Right renal pelvis (tissue), 4 donors: ENCODE results near the gene TACC3. TPM values are rescaled to one million over a fixed set of nuclear protein-coding genes. Genes with fewer than 3 reads are reported as not detected.
"Not testable (repeated sequence)": the region's sequence is repeated elsewhere in the genome, so short reads cannot be mapped to it uniquely, and the experiment has no call there.

Experiments
- DNase-seq, 4 donors: peaks; one replicate each; pipeline ENCODE4 v3.0.0-alpha.2; 2013; ENCODE audit warnings: low read depth in 4 of 4, low spot score in 3 of 4, missing footprints in 1 of 4
- polyA plus RNA-seq, 4 donors: library from polyadenylated mRNA; unstranded; fragments of 120-200 nt; gene quantifications; one replicate each; pipeline ENCODE4 v1.2.1, GENCODE V29; 2013; ENCODE audit not compliant: insufficient read length in 4 of 4

TACC3 gene
- polyA plus RNA-seq, 4 donors = 37.1 to 45.6 (median 41.3) TPM

DNA sequence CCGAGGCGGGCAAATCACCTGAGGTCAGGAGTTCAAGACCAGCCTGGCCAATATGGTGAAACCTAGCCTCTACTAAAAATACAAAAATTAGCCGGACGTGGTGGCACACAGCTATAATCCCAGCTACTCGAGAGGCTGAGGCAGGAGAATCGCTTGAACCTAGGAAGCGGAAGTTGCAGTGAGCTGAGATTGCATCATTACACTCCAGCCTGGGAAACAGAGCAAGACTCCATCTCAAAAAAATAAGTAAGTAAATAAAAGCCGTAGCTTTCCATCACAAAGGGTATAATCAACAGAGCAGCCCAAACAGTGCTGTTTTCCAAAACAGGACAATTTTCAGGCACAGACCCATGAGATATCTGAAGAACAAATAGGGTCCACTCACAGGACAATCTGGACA, 19.6 kb upstream of the TACC3 start:
- DNase-seq = not testable (repeated sequence)

DNA sequence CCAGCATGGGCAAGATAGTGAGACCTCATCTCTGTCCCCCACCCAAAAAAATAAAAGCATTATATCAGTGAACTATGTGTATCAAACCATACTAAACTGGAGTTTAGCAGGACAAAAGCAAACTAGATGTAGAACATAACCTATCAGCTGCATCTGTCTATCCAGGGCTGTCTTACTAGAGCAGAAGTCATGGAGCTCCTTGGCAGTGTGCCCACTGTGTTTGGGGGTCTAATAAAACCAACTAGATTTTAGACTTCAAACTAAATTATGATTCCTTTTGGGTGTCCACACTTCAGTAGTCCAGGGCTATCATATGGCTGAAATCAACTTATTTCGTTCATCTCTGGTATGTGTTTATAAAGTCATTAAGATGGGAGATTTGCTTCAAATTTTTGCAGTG, 17.5 kb upstream of the TACC3 start:
- DNase-seq = no peak

DNA sequence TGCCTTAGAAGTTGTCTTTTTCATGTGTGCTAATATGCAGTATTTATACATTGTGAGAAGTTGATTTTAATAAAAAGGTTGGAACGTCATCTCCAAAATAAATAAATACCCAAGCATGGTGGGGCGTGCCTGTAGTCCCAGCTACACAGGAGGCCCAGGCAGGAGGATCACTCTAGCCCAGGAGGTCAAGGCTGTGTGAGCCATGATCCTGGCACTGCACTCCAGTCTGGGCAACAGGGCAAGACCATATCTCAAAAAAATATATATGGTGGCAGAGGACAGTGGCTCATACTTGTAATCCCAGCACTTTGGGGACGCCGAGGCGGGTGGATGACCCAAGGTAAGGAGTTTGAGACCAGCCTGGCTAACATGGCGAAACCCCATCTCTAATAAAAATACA, 15.6 kb upstream of the TACC3 start:
- no peak for DNase-seq

DNA sequence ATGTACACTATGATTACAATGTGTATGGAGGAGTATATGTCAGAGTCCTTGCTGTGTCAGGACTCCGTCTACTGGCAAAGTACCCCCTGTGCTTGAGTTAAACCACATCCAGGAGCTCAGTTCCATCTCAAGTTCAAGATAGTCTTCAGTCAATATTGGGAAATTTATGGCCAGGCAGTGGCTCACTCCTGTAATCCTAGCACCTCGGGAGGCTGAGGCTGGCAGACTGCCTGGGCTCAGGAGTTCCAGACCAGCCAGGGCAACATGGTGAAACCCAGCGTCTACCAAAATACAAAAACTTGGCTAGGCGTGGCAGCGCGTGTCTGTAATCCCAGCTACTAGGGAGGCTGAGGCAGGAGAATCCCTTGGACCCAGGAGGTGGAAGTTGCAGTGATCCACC, 15.0 kb upstream of the TACC3 start:
- no peak for DNase-seq

DNA sequence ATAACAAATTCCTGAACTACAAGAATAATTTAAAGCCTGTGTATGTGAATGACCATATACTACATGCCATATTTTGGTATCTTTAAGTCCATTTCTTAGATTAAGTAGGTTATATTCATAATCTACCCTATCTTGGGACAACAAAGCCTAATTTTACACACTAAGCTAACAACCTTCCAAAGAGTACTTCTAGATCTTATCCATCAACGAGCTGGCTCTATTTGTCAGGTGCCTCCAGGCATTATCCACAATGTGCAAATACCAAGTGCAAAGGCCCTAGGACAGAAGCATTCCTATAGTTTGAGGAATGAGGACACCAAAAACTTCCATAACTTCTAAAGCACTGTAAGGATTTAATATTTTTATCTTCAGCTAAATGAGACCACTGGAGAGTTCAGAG, 12.7 kb upstream of the TACC3 start:
- DNase-seq = no peak

DNA sequence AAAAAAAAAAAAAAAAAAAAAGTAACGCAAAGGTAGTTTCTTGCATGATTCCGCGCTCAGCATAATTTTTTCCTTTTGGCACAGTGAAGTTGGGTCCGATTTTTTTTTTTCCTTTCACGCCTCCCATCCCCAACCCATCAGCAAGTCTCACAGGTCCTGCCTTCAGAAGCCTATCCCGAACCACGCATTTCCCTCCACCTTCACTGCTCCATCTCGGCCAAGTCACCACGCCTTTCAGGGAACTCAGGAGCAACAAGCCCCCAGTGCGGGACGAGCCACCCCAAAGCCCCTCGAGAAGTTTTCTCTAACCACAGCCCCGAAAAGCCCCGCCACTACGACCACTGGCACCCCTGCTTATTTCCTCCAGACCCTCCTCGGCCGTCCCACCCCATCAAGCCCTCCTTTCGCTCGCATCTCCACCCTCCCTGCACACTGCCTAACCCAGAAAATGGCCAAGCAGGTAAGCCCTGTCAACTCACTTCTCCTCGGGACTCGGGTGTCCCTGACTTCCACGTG, 10.2 kb upstream of the TACC3 start:
- no peak for DNase-seq

DNA sequence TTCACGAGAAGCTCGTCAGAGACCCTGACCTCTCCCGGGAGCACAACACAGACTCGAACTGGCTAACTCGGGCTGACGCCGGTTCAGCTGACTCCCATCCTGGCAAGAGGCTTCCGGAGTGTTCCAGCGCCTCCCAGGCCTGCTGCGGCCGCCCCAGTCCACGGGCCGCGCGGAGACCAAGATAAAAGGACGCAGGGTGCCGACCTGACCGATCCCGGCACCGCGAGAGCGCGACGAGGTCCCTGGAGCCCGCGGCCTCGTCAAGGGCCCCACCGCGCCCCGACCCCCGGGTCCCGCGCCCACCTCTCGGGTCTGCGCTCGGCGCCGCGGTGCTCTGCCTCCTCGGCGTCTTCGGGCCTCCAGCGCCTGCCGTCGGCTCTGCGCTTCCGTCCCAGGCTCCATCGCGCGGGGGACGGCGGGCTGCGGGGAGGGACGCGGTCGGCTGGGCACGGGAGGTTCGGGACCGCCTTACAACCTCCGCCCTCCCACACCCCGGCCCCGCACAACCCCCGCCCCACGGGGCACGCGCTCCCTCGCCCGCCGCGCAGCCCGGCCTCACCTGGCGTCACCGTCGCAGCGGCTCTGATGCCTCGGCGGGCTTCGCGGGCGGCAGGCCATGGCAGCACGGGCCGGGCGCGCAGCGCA, 9.6 kb upstream of the TACC3 start:
- no peak for DNase-seq

DNA sequence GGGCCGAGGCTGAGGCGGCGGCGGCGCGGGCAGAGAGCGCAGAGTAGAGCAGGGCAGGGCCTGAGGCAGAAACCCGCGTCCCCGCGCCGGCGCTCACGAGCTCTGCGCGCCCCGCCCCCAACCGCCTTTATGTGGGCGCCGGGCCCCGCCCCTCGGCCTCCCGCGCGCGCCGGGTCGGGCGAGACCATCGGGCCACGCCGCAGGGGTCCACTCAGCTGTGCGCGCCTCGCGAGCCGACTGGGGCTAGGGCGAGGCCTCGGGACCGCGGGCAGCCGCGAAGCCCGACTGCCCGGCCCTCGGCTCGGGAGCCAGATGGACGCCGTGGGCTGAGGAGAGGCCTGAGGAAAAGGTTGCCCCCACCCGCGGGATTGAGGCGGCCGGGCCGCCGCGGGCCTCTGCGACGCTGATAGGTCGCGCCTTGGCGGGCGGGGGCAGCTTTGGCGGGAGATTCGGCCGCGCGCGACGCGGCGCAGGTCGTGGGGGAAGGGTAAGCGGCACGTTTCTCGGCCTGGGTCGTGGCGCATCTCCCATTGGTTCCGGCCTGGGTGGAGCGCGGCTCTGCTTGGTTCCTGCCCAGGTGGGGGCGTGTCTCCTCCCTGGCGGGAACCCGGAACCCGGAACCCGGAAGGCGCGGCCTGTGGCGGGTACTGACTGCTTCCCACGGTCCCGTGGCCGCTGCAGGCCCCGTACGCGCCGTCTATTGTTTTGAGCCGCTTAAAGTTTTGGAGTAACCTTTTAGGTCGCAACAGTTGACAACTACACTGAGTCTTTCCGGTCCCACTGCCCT, 8.9 kb upstream of the TACC3 start, which contains the start of gene SLBP:
TSS of gene SLBP (minus strand) at position 104 of the 787 bp plus-strand sequence. CDS start 131 bp downstream, outside the sequence.
- DNase-seq = peak; percentile 79 to 86 (median 82)

DNA sequence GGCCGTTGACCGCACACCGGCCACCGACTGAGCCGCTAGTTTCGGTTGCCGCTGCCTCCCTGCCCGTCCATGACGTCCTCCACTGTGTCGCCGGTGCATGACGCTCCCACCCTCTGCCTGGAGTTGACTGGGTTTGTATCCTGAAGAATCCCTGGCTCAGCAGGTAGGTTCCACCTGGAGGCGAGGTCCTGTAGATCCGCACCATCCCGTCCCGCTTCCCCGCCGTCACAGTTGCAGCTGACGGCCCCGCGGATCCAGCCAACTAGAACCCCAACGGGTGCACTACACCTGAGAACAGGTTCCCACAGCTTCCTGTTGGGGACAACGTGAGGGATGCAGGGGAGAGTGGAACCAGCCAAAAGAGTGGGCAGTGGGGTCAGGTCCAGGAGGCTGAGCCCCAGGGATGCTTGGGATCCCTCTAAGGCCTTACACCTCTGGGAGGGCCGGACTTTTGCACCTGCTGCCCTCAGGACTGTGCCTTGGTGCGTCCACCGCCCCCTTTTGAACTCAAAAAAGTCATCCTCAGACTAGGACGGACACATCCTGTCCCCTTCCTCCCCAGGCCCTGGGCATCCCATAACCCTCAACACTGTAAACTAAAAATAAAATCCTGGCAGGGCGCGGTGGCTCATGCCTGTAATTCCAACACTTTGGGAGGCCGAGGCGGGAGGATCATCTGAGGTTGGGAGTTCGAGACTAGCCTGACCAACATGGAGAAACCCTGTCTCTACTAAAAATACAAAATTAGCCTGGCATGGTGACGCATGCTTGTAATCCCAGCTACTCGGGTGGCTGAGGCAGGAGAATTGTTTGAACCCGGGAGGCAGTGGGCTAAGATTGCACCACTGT, 8.1 kb upstream of the TACC3 start:
- DNase-seq = no peak

DNA sequence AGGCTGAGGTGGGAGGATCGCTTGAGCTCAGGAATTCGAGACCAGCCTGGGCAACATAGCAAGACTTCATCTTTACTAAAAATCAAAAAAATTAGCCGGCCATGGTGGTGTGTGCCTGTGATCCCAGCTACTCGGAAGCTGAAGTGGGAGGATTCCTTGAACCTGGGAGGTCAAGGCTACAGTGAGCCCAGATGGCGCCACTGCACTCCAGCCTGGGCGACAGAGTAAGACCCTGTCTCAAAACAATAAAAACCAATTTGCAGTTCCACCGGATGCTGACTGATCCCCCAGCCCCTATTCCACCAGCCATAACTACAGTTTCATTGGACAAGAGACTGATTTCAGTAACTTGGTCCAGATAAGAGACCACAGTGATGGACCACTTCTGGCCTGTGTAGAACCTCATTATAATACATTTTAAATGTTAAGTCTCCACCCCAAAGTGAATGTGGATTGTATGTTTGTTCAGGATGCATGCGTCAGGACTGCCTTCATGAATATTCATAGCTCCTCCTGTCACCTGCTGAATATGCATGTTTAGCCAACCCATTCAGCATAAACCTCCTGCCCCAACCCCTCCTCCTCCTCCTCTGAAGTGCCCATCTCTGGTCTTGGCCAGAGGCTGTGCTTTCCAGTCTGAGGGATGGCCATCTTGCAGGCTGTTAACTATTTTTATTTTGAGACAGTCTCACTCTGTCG, 6.9 kb upstream of the TACC3 start:
- no peak for DNase-seq

DNA sequence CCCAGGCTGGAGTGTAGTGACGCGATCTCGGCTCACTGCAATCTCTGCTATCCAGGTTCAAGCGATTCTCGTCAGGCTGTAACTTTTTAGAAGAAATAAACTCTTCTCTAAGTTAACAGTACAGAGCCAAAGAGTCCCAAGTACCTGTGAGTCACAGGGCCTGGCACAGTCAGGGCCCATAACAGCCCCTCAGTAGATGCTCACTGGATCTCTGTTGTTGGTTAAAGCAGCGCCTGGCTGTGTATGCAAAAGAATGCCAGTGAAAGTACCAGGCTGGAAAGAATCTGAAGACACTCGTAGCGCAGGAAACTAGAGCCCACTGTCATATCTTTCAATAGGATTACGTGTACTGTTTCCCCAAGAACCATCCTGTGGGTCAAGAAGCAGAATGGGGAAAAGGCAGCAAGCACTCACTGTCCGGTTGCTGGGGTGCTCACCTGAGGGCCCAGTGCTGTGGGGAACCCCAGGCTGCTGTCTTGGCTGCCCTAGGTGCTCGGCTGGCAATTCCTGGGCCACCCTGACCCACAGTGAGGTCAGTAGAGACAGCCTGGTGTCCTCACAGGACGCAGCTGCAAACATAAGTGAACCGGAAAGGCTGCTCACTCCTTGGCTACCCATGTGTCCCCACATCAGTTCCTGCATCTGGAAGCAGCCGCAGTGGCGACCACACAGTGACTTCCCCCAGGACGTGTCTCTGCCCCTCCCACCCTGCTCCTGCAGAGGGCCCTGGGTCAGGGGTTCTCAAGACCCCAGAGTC, 6.1 kb upstream of the TACC3 start:
- DNase-seq = no peak

DNA sequence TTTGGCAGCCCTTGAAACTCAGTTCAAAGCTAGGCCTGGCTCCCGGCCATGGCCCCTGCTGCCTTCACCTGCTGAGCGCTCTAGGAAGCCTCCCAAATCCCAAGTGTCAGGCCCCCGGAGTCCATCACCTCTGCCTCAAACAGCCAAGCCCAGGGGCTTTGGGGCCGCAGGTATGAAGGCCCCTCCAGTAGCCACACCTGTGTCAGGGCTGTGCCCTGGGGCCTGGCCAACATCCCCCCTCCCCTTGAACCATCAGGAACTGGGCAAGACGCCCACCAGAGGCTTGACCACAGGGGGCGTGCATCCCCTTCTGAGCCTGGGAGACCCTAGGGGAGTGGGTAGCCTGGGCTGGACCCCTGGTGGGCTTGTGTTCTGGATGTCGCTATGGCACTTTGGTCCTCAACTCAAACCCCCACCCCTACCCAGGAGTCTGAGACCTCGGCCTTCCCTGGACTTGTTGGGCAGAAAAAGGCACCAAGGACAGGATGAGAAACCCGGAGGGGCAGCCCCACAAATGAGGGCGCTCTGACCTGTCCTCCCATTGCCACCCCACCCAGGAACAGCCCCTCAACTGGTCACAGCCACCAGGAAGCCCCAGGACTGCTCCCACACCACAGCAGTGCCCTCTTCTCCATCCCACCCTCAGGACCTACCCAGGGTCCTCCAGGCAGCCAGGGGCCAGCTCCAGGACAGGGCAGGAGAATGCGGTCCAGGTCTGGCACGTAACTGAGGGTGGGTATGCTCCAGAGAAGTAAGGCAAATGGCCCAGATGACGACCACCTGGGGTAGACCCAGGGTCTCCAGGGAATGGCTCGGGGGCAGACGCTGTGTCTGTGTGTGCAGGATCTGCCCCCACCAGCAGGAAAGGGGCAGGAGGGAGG, 5.0 kb upstream of the TACC3 start:
- no peak for DNase-seq

DNA sequence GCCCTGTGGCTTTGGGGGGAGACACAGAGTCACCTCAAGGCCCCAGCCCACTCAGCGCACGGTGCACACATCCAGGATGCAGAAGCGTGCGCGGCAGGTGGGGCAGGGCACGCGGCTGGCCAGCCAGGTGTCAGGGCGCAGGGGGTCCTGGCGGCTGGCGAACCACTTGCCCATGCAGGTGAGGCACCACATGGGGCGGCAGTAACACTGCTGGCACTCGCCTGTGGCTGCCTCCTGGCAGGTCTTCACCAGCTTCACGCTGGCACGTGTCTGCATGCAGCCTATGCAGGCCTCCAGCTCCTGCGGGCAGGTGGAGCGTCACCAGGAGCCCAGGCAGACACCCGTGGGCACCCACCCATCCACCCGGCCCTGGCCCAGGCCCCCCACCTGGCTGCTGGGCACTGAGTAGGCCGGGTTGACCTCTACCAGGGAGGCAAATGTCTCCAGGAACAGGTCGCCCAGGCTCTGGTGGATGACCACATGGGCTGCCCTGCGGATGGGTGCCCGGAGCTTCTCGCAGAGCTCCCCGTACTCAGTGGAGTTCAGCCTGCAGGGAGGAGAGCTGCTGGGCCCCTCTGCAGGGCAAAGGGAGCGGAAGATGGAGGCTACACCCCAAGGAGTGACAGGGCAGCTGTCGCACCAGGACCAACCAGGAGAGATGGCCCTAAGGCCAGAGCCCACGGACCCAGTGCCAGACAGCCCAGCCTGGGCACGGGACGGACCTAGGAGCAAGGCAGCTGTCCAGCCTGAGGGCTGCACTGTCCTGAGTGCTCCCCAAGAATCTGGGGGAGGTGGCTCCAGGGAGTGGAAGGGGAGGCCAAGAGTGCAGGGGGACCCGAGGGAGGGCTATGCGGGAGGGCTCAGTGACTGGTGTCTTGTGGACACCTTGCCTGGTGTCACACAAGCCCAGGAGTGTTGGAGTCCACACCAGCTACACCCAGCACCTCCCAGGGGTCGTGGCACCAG, 3.9 kb upstream of the TACC3 start:
- DNase-seq = no peak

DNA sequence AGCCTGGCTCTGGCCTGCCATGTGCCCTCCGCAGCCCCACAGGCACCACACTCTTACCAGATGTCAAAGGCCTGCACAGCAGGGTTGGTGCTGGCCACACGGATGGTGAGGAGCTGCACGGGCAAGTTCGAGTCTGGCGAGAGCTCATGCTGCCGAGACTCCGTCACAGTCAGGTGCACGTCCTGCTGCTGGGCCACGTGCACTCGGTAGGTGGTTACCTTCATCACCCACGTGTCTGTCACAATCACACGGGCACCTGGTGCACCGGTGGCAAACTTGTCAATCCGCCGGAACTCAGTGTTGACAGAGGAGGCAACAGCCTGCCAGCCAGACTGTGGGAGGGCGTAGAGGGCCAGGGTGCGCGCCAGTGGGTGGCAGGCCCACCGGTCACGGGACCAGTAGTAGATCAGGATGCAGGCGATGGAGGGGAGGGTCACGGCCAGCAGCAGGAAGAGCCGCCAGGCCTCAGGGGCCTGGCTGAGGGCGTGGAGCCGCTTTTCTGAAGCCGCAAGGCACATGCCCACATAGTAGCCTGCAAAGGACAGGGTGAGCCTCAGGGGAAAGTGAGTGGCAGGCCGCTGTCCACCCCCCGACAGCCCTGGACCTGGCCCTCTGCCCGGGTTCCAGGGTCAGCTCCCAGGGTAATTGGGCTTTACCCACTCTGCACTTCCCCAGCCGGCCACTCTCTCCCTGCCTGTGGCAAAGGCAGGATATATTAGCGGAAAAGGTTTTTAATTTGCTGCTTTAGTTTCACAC, 3.0 kb upstream of the TACC3 start:
- DNase-seq = no peak

DNA sequence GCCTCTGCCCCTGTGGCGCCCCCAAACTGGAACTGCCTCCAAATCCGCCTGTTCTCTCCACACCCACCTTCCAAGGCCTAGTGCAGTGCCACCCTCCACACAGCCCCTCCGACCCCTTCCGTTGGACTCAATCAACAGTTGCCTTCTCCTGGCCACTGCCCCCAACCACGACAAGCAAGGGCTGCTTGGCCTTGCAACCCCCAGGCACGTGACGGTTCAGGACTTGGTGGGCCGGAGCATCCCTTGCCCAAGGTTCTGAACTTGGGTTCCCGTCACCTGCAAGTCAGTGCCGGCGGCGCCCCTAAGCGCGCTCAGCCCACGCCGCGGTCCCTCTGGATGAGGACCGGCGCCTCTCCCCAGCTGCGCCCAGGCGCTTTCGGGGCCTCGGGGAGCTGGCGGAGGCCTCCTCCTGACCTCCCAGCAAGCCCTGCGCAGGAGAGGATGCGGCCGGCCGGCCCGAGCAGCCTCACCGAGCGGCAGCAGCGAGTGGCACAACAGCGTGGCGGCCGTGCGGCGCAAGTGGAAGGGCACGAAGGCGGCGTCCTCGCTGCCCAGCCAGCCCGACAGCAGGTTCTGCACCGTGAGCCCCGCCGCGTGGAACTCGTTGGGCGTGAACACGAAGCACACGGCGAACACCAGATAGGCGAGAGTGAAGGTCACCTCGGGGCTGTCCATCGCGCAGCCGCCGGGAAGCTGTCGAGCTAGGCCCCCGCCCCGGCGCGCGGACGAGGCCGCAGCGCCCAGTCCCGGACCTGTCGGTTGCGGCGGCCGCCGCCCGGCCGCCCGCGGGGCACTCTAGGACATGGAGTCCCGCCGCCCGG, 948 bp upstream of the TACC3 start:
- DNase-seq = no peak
